ENCODE measurements around the gene MTARC2.

Gene MTARC2

GRCh38 chr1:220803401-220804201 is 55.5 kb downstream of the MTARC2 start:
- no peak overlapping the region for H3K4me3 ChIP-seq (replicated peaks; ENCODE audit: low read depth, low read length)
- TF ChIP-seq CTCF (IDR thresholded peaks at IDR 0.05; ENCODE audit: low read depth, low read length, missing control alignments), result peak; percentile 73
- no peak for DNase-seq (ENCODE audit: extremely low read depth, low read depth)

GRCh38 chr1:220804202-220804586 is 56.1 kb downstream of the MTARC2 start:
- H3K4me3 ChIP-seq (replicated peaks; ENCODE audit: low read depth, low read length), result no peak overlapping the region
- DNase-seq (ENCODE audit: extremely low read depth, low read depth), result no peak
- TF ChIP-seq CTCF (IDR thresholded peaks at IDR 0.05; ENCODE audit: low read depth, low read length, missing control alignments), result no peak

GRCh38 chr1:220806408-220806807 is 58.3 kb downstream of the MTARC2 start:
- TF ChIP-seq CTCF (IDR thresholded peaks at IDR 0.05; ENCODE audit: low read depth, low read length, missing control alignments), result no peak
- no peak for DNase-seq (ENCODE audit: extremely low read depth, low read depth)
- H3K4me3 ChIP-seq (replicated peaks; ENCODE audit: low read depth, low read length), result no peak overlapping the region

GRCh38 chr1:220807726-220808125 is 59.6 kb downstream of the MTARC2 start:
- DNase-seq (ENCODE audit: extremely low read depth, low read depth), result no peak
- TF ChIP-seq CTCF (IDR thresholded peaks at IDR 0.05; ENCODE audit: low read depth, low read length, missing control alignments), result no peak
- no peak overlapping the region for H3K4me3 ChIP-seq (replicated peaks; ENCODE audit: low read depth, low read length)

- no peak for TF ChIP-seq CTCF (IDR thresholded peaks at IDR 0.05; ENCODE audit: low read depth, low read length, missing control alignments)
- no peak overlapping the region for H3K4me3 ChIP-seq (replicated peaks; ENCODE audit: low read depth, low read length)
- no peak for DNase-seq (ENCODE audit: extremely low read depth, low read depth)
Observed at GRCh38 chr1:220808345-220809186, 60.4 kb downstream of the MTARC2 start.

- H3K4me3 ChIP-seq (replicated peaks; ENCODE audit: low read depth, low read length), result no peak overlapping the region
- TF ChIP-seq CTCF (IDR thresholded peaks at IDR 0.05; ENCODE audit: low read depth, low read length, missing control alignments), result no peak
- DNase-seq (ENCODE audit: extremely low read depth, low read depth), result no peak
Observed at GRCh38 chr1:220809187-220809550, 61.0 kb downstream of the MTARC2 start.

Measured in HFF-Myc (cell line).